Breast epithelium (tissue), 3 donors: Measurements from ENCODE around the gene SH3GL2.
"Not testable (repeated sequence)": the region's sequence is repeated elsewhere in the genome, so short reads cannot be mapped to it uniquely, and the experiment has no call there.

Experiments
- POLR2A ChIP-seq: fragments of 450-650 bp; IDR thresholded peaks from one replicate; pipeline ENCODE4 v1.6.1; 2016; ENCODE audit warnings: antibody characterized with exemption, mild to moderate bottlenecking, moderate library complexity
- POLR2AphosphoS5 ChIP-seq, 3 donors: sonication (generic); formaldehyde crosslinking; IDR thresholded peaks; one replicate each; pipeline ENCODE4 v1.6.1; 2017; ENCODE audit warnings: antibody characterized with exemption in 3 of 3
- TF ChIP-seq, protein P1 (sequence below), 3 donors: fragments of 450-650 bp; IDR thresholded peaks; one replicate each; pipeline ENCODE4 v1.5.1; 2016 to 2017; ENCODE audit warnings: antibody characterized with exemption in 3 of 3, mild to moderate bottlenecking in 3 of 3, moderate library complexity in 3 of 3

DNA sequence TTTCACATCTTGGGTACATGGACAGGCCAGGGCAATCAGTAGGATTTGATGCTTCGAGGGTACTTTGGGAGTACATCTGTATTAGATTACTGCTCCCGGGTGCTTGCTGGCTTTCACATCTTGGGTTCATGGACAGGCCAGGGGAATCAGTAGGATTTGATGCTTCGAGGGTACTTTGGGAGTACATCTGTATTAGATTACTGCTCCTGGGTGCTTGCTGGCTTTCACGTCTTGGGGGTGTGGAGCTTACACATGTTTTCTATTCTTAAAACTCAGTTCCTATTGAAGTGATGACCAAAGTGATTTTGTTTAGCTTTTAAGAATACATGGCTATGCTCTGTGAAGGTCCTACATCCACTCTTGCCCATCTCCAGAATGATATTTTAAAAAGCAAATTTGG lies 186.3 kb downstream of the SH3GL2 start:
- TF ChIP-seq POLR2AphosphoS5 (IDR thresholded peaks at IDR 0.05); POLR2A: not testable (repeated sequence)
- TF ChIP-seq, protein P1, sequence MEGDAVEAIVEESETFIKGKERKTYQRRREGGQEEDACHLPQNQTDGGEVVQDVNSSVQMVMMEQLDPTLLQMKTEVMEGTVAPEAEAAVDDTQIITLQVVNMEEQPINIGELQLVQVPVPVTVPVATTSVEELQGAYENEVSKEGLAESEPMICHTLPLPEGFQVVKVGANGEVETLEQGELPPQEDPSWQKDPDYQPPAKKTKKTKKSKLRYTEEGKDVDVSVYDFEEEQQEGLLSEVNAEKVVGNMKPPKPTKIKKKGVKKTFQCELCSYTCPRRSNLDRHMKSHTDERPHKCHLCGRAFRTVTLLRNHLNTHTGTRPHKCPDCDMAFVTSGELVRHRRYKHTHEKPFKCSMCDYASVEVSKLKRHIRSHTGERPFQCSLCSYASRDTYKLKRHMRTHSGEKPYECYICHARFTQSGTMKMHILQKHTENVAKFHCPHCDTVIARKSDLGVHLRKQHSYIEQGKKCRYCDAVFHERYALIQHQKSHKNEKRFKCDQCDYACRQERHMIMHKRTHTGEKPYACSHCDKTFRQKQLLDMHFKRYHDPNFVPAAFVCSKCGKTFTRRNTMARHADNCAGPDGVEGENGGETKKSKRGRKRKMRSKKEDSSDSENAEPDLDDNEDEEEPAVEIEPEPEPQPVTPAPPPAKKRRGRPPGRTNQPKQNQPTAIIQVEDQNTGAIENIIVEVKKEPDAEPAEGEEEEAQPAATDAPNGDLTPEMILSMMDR (IDR thresholded peaks at IDR 0.05), result not testable (repeated sequence)
